Stimulated activated CD4-positive, alpha-beta T cell treated with anti-CD3 and anti-CD28 coated beads, Interleukin-15, amount 100 ng/mL, for 1 hour (primary cell): ENCODE measurements around the gene PCDH9.
"Not testable (repeated sequence)": the region's sequence is repeated elsewhere in the genome, so short reads cannot be mapped to it uniquely, and the experiment has no call there.

Experiments
- DNase-seq, 2 donors: peaks; one replicate each; pipeline ENCODE4 v3.0.0-alpha.2; 2020; ENCODE audit warnings: low read depth in 1 of 2, low spot score in 1 of 2

PCDH9 gene

GRCh38 chr13:66322193-66322740 is 907.9 kb downstream of the PCDH9 start:
- no peak for DNase-seq

- DNase-seq = no peak
Observed at GRCh38 chr13:66314911-66315310, 915.2 kb downstream of the PCDH9 start.

GRCh38 chr13:66313413-66313812 is 916.7 kb downstream of the PCDH9 start:
- no peak for DNase-seq

- no peak for DNase-seq
Observed at GRCh38 chr13:66312312-66313087, 917.6 kb downstream of the PCDH9 start.

- DNase-seq = no peak
Observed at GRCh38 chr13:66305961-66306617, 924.0 kb downstream of the PCDH9 start.

GRCh38 chr13:66301482-66301881 is 928.7 kb downstream of the PCDH9 start:
- DNase-seq = no peak

GRCh38 chr13:66301006-66301405 is 929.1 kb downstream of the PCDH9 start:
- DNase-seq = no peak

- no peak for DNase-seq
Observed at GRCh38 chr13:66296875-66297274, 933.3 kb downstream of the PCDH9 start.

GRCh38 chr13:66296328-66296727 is 933.8 kb downstream of the PCDH9 start:
- no peak for DNase-seq

- not testable (repeated sequence) for DNase-seq
Observed at GRCh38 chr13:66286806-66287205, 943.3 kb downstream of the PCDH9 start.

GRCh38 chr13:66275416-66275815 is 954.7 kb downstream of the PCDH9 start:
- no peak for DNase-seq

GRCh38 chr13:66273011-66273410 is 957.1 kb downstream of the PCDH9 start:
- DNase-seq = no peak

GRCh38 chr13:66266761-66267160 is 963.4 kb downstream of the PCDH9 start:
- DNase-seq = no peak

- no peak for DNase-seq
Observed at GRCh38 chr13:66266348-66266747, 963.8 kb downstream of the PCDH9 start.

- no peak for DNase-seq
Observed at GRCh38 chr13:66265371-66265770, 964.8 kb downstream of the PCDH9 start.

GRCh38 chr13:66264971-66265370 is 965.2 kb downstream of the PCDH9 start:
- no peak for DNase-seq

- DNase-seq = no peak
Observed at GRCh38 chr13:66262330-66262729, 967.8 kb downstream of the PCDH9 start.

GRCh38 chr13:66259426-66259825 is 970.7 kb downstream of the PCDH9 start:
- not testable (repeated sequence) for DNase-seq
